DLD1 (cell line): ENCODE results near the gene UBE2Z.

ENCODE experiments used
- in situ Hi-C: cut with HindIII; loops from 2 replicates; pipeline ENCODE4 v1.10.0; 2017; ENCODE audit warnings: low sequenced_read_pairs

Gene UBE2Z

GRCh38 chr17:48952904-48953303 lies 44.7 kb downstream of the UBE2Z start:
- in situ Hi-C loops, result no loop called here

- in situ Hi-C loops, result no loop called here
Measured at GRCh38 chr17:48954300-48954755, 46.1 kb downstream of the UBE2Z start.

- in situ Hi-C loops, result no loop called here
Measured at GRCh38 chr17:48960834-48961515, 52.8 kb downstream of the UBE2Z start.

GRCh38 chr17:48961516-48962233 lies 53.5 kb downstream of the UBE2Z start:
- in situ Hi-C loops, result no loop called here

- in situ Hi-C loops, result no loop called here
Measured at GRCh38 chr17:48970224-48970623, 62.0 kb downstream of the UBE2Z start.

- in situ Hi-C loops, result no loop called here
Measured at GRCh38 chr17:48970865-48971687, 62.9 kb downstream of the UBE2Z start.

- in situ Hi-C loops, result no loop called here
Measured at GRCh38 chr17:48972749-48973097, 64.5 kb downstream of the UBE2Z start.

- in situ Hi-C loops, result no loop called here
Measured at GRCh38 chr17:48973806-48974205, 65.6 kb downstream of the UBE2Z start.
